HEK293 (cell line): ENCODE data around the gene ZBTB37.

ENCODE experiments used
- ZNF19 ChIP-seq: fragments of 450-650 bp; formaldehyde crosslinking; IDR thresholded peaks from 2 replicates; pipeline ENCODE4; 2016; ENCODE audit warnings: missing biosample characterization, missing genetic modification characterization, low read depth
- ZNF660 ChIP-seq: fragments of 450-650 bp; IDR thresholded peaks from 2 replicates; pipeline ENCODE4 v1.5.1; 2018; ENCODE audit warnings: missing biosample characterization, mild to moderate bottlenecking, missing genetic modification characterization
- TF ChIP-seq, protein P1 (sequence below): fragments of 450-650 bp; formaldehyde crosslinking; IDR thresholded peaks from 2 replicates; pipeline ENCODE4 v1.5.1; 2016; ENCODE audit warnings: missing biosample characterization, missing genetic modification characterization

DNA sequence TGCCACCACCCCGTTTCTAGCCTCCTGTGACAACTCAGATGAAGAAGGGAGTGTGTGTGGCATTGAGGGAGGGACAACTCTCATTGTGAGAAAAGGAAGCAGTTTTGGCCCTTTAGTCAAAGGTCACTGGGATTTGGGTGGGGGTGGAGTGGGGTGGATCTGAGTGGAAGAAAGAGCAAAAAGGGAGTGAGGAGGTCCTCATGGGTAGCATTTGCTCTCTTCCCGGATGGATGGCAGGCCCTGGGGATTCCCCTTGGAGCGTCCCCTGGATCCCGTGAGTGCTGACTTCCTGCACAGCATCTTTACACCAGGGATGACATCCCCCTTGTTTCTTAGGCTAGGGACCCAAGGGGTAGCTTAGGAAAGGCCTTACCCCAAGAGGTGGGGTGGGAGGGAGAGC is 48.5 kb downstream of the ZBTB37 start:
- TF ChIP-seq ZNF660 (no peak), ZNF19 (no peak)
- TF ChIP-seq, protein P1, sequence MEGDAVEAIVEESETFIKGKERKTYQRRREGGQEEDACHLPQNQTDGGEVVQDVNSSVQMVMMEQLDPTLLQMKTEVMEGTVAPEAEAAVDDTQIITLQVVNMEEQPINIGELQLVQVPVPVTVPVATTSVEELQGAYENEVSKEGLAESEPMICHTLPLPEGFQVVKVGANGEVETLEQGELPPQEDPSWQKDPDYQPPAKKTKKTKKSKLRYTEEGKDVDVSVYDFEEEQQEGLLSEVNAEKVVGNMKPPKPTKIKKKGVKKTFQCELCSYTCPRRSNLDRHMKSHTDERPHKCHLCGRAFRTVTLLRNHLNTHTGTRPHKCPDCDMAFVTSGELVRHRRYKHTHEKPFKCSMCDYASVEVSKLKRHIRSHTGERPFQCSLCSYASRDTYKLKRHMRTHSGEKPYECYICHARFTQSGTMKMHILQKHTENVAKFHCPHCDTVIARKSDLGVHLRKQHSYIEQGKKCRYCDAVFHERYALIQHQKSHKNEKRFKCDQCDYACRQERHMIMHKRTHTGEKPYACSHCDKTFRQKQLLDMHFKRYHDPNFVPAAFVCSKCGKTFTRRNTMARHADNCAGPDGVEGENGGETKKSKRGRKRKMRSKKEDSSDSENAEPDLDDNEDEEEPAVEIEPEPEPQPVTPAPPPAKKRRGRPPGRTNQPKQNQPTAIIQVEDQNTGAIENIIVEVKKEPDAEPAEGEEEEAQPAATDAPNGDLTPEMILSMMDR (tag by site-specific recombination): no peak
